Measurements from ENCODE around the gene DYNLRB2. TPM values are rescaled to one million over a fixed set of nuclear protein-coding genes. Genes with fewer than 3 reads are reported as not detected.

DYNLRB2 gene
- total and polyA plus RNA-seq, 2 experiments from 2014 or later, result not detected

DNA sequence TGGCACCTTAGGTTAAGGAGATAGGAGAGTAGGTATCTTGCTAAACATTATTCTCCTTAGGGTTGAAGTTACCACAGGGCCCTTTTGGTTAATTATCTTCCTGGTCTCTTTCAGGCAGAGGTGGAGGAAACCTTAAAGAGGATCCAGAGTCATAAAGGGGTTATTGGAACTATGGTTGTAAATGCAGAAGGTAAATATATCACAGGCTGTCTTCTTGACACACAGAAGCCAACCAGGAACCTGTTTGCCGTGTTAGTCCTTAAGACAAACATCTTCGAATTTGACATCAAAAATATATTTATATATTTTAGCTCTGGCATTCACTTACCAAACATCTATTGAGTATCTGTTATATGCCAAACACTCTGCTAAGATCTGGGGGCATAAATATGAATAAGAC, 2.4 kb downstream of the DYNLRB2 start (continued):
- TF ChIP-seq ZNF114 (CRISPR knock-in tag; IDR thresholded peaks at IDR 0.05) (no peak), EZH2phosphoT487 (IDR thresholded peaks at IDR 0.05; ENCODE audit: unreplicated experiment) (no peak), NANOG (IDR thresholded peaks at IDR 0.05; ENCODE audit: borderline replicate concordance) (no peak), CREB1 (CRISPR knock-in tag; IDR thresholded peaks at IDR 0.05; ENCODE audit: low read depth) (no peak), POLR2AphosphoS5 (IDR thresholded peaks at IDR 0.05; ENCODE audit: low read depth) (no peak), STAT1 (IDR thresholded peaks at IDR 0.05; ENCODE audit: unreplicated experiment) (no peak)
- TF ChIP-seq, protein P1, sequence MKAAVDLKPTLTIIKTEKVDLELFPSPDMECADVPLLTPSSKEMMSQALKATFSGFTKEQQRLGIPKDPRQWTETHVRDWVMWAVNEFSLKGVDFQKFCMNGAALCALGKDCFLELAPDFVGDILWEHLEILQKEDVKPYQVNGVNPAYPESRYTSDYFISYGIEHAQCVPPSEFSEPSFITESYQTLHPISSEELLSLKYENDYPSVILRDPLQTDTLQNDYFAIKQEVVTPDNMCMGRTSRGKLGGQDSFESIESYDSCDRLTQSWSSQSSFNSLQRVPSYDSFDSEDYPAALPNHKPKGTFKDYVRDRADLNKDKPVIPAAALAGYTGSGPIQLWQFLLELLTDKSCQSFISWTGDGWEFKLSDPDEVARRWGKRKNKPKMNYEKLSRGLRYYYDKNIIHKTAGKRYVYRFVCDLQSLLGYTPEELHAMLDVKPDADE (IDR thresholded peaks at IDR 0.05), result no peak
- TF ChIP-seq, protein P2, sequence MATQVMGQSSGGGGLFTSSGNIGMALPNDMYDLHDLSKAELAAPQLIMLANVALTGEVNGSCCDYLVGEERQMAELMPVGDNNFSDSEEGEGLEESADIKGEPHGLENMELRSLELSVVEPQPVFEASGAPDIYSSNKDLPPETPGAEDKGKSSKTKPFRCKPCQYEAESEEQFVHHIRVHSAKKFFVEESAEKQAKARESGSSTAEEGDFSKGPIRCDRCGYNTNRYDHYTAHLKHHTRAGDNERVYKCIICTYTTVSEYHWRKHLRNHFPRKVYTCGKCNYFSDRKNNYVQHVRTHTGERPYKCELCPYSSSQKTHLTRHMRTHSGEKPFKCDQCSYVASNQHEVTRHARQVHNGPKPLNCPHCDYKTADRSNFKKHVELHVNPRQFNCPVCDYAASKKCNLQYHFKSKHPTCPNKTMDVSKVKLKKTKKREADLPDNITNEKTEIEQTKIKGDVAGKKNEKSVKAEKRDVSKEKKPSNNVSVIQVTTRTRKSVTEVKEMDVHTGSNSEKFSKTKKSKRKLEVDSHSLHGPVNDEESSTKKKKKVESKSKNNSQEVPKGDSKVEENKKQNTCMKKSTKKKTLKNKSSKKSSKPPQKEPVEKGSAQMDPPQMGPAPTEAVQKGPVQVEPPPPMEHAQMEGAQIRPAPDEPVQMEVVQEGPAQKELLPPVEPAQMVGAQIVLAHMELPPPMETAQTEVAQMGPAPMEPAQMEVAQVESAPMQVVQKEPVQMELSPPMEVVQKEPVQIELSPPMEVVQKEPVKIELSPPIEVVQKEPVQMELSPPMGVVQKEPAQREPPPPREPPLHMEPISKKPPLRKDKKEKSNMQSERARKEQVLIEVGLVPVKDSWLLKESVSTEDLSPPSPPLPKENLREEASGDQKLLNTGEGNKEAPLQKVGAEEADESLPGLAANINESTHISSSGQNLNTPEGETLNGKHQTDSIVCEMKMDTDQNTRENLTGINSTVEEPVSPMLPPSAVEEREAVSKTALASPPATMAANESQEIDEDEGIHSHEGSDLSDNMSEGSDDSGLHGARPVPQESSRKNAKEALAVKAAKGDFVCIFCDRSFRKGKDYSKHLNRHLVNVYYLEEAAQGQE (IDR thresholded peaks at IDR 0.05; ENCODE audit: unreplicated experiment), result no peak

GRCh38 chr16:80544326-80544725, 3.5 kb downstream of the DYNLRB2 start:
- 0 out of 2 replicates have a peak, but pooled peaks cover 2% of the 10 kb centered on the region for H3K4me1 ChIP-seq (ENCODE audit: insufficient read depth)
- H3K4me3 ChIP-seq, result no peak overlapping the region
- no peak overlapping the region for H3K27ac Mint-ChIP-seq
- H3K36me3 Mint-ChIP-seq (ENCODE audit: low read depth), result no peaks in the 10 kb centered on the region
- no peak overlapping the region for H3K27ac ChIP-seq (ENCODE audit: low read depth)
- H4K20me1 ChIP-seq (replicated peaks; ENCODE audit: insufficient read depth), result no peaks in the 10 kb centered on the region
- H3K4me2 ChIP-seq, result no peak overlapping the region
- H3K9me3 Mint-ChIP-seq, result peaks cover 3% of the 10 kb centered on the region; the same call in 2 of the 3 replicates
- H3K4me1 Mint-ChIP-seq, result peaks cover 4% of the 10 kb centered on the region; the same call in 1 of the 3 replicates
- peaks cover 7% of the 10 kb centered on the region for H3K9me2 ChIP-seq (ENCODE audit: insufficient read depth)
- no peaks in the 10 kb centered on the region for H3K79me2 ChIP-seq (replicated peaks; ENCODE audit: insufficient read depth)
- ATAC-seq (no peak), DNase-seq (ENCODE audit: low spot score) (no peak)
- H3K36me3 ChIP-seq (ENCODE audit: insufficient read depth), result no peaks in the 10 kb centered on the region
- peaks cover 9% of the 10 kb centered on the region for H3K27me3 Mint-ChIP-seq (ENCODE audit: insufficient read depth, low read depth, poor library complexity)
- H3K4me3 Mint-ChIP-seq, result no peak overlapping the region
- H3K27me3 ChIP-seq (ENCODE audit: insufficient read depth), result peaks cover 10% of the 10 kb centered on the region
- no peak overlapping the region for H2AFZ ChIP-seq
- H3F3A ChIP-seq (replicated peaks; ENCODE audit: low read depth), result no peaks in the 10 kb centered on the region
- TF ChIP-seq CREB1 (CRISPR knock-in tag; IDR thresholded peaks at IDR 0.05; ENCODE audit: low read depth) (no peak), CTCF (conservative IDR thresholded peaks at IDR 0.05; ENCODE audit: low read depth in 2 of 2) (no peak), EZH2phosphoT487 (IDR thresholded peaks at IDR 0.05; ENCODE audit: unreplicated experiment) (no peak), EZH2 (IDR thresholded peaks at IDR 0.05; ENCODE audit: low read depth, unreplicated experiment) (no peak), NANOG (IDR thresholded peaks at IDR 0.05; ENCODE audit: borderline replicate concordance) (no peak), JUNB (IDR thresholded peaks at IDR 0.05; ENCODE audit: unreplicated experiment) (no peak), POLR2AphosphoS5 (IDR thresholded peaks at IDR 0.05; ENCODE audit: low read depth) (no peak), STAT1 (IDR thresholded peaks at IDR 0.05; ENCODE audit: unreplicated experiment) (no peak), ZNF114 (CRISPR knock-in tag; IDR thresholded peaks at IDR 0.05) (no peak), ZNF331 (CRISPR knock-in tag; IDR thresholded peaks at IDR 0.05; ENCODE audit: low read depth) (no peak)
- TF ChIP-seq, protein P1 (IDR thresholded peaks at IDR 0.05), result no peak
- TF ChIP-seq, protein P2 (IDR thresholded peaks at IDR 0.05; ENCODE audit: unreplicated experiment), result no peak
